ENCODE results near the gene PFN4. TPM values are rescaled to one million over a fixed set of nuclear protein-coding genes. Genes with fewer than 3 reads are reported as not detected.

PFN4 gene
- polyA plus RNA-seq, 1 of the 3 experiments (the other 2 are of a cell fraction): 0.61 TPM

- Histone ChIP-seq H4K20me1 (ENCODE audit: insufficient read depth) (no peaks in the 10 kb centered on the region), H3K4me2 (no peak overlapping the region), H3K27me3 (ENCODE audit: insufficient read depth) (no peaks in the 10 kb centered on the region), H3K79me2 (ENCODE audit: insufficient read depth) (peaks cover 12% of the 10 kb centered on the region; the same call in 1 of the 2 replicates), H3K4me3 (ENCODE audit: low read depth in 2 of 2, low read length in 1 of 2) (no peak overlapping the region), H3K9me3 (no peaks in the 10 kb centered on the region), H3K36me3 (replicated peaks in 1 of 2; ENCODE audit: control insufficient read depth in 1 of 2, insufficient read depth in 2 of 2, low read length in 1 of 2) (no peaks in the 10 kb centered on the region), H3K9ac (no peak overlapping the region), H3K27ac (ENCODE audit: low read depth in 2 of 2, low read length in 1 of 2) (peak overlapping the region; percentile 24 to 56; a peak in 2 of 4 replicates), H2AFZ (ENCODE audit: low read depth) (no peak overlapping the region), H3F3A (replicated peaks; ENCODE audit: insufficient read depth) (peaks cover 31% of the 10 kb centered on the region), H3K4me1 (ENCODE audit: control insufficient read depth in 1 of 2, insufficient read depth in 2 of 2, low read depth in 1 of 2, low read length in 1 of 2) (peaks cover 5 to 23% of the 10 kb centered on the region in 2 experiments; a peak in 3 of 4 replicates), H3K9me2 (no peaks in the 10 kb centered on the region)
- TF ChIP-seq PBX3 (IDR thresholded peaks at IDR 0.05): no peak
- WGBS (ENCODE audit: low lambda C conversion rate): 61% methylated on average over 5 of the region's 5 CpGs
- ChIA-PET CTCF (interaction anchor here (1.2 to 3.5 kb wide), 2 partner anchors 37 to 40 kb away, joined by 5 to 31 read pairs; partner anchors contain the start of gene TP53I3), POLR2A (interaction anchor here (0.7 to 4.5 kb wide), 2 partner anchors 37 to 58 kb away, joined by 3 to 28 read pairs; partner anchors contain the start of gene TP53I3)
- DNase-seq: no peak
Observed at GRCh38 chr2:24121066-24121465, 2.1 kb downstream of the PFN4 start.

GRCh38 chr2:24117902-24118301 is 5.2 kb downstream of the PFN4 start:
- no peaks in the 10 kb centered on the region for H3K79me2 ChIP-seq (ENCODE audit: insufficient read depth)
- no peak overlapping the region for H3K9ac ChIP-seq
- no peak overlapping the region for H3K4me2 ChIP-seq
- DNase-seq: peak; percentile 84
- H3K27me3 ChIP-seq (ENCODE audit: insufficient read depth): no peaks in the 10 kb centered on the region
- H3F3A ChIP-seq (replicated peaks; ENCODE audit: insufficient read depth): peaks cover 16% of the 10 kb centered on the region
- H3K9me2 ChIP-seq: no peaks in the 10 kb centered on the region
- H3K4me3 ChIP-seq (ENCODE audit: low read depth in 2 of 2, low read length in 1 of 2): no peak overlapping the region
- H3K9me3 ChIP-seq: no peaks in the 10 kb centered on the region
- ChIA-PET CTCF (interaction anchor here (0.9 to 2.8 kb wide), 3 partner anchors 16 to 46 kb away, joined by 3 to 22 read pairs (median 4); partner anchors contain the start of gene TP53I3), POLR2A (interaction anchor here (1.2 to 2.5 kb wide), 2 partner anchors 33 to 68 kb away, joined by 3 to 11 read pairs; partner anchors contain the start of gene TP53I3)
- 50% methylated on average over 1 of the region's 1 CpG for WGBS (ENCODE audit: low lambda C conversion rate)
- H3K36me3 ChIP-seq (replicated peaks in 1 of 2; ENCODE audit: control insufficient read depth in 1 of 2, insufficient read depth in 2 of 2, low read length in 1 of 2): no peaks in the 10 kb centered on the region
- H3K27ac ChIP-seq (ENCODE audit: low read depth in 2 of 2, low read length in 1 of 2): peak overlapping the region in 1 of 2 experiments; percentile 53; a peak in 1 of 4 replicates
- H3K4me1 ChIP-seq (ENCODE audit: control insufficient read depth in 1 of 2, insufficient read depth in 2 of 2, low read depth in 1 of 2, low read length in 1 of 2): peaks cover 0 to 11% of the 10 kb centered on the region in 2 experiments; a peak in 3 of 4 replicates
- no peak overlapping the region for H2AFZ ChIP-seq (ENCODE audit: low read depth)
- H4K20me1 ChIP-seq (ENCODE audit: insufficient read depth): no peaks in the 10 kb centered on the region
- TF ChIP-seq EP300 (IDR thresholded peaks at IDR 0.05; ENCODE audit: borderline replicate concordance in 1 of 2, low read depth in 1 of 2, low read length in 1 of 2): peak in 1 of 2 experiments; percentile 85; a peak in 1 of 4 replicates
- no peak; the same call in 1 of the 2 replicates for TF ChIP-seq NFIC (IDR thresholded peaks at IDR 0.05; ENCODE audit: borderline replicate concordance)
- peak; percentile 56; the same call in 1 of the 2 replicates for TF ChIP-seq RFX5 (IDR thresholded peaks at IDR 0.05; ENCODE audit: low read length)
- TF ChIP-seq RCOR1 (IDR thresholded peaks at IDR 0.05; ENCODE audit: low read length): peak; percentile 98
- no peak for TF ChIP-seq USF2 (IDR thresholded peaks at IDR 0.05; ENCODE audit: borderline replicate concordance, low read depth, low read length)
- TF ChIP-seq NRF1 (IDR thresholded peaks at IDR 0.05; ENCODE audit: low read depth, low read length): no peak
- TF ChIP-seq TEAD4 (IDR thresholded peaks at IDR 0.05; ENCODE audit: borderline replicate concordance, insufficient read depth): peak; percentile 52; the same call in 1 of the 2 replicates
- TF ChIP-seq GATA2 (CRISPR knock-in tag; IDR thresholded peaks at IDR 0.05): peak; percentile 78
- TF ChIP-seq CHD2 (IDR thresholded peaks at IDR 0.05; ENCODE audit: low read length, partially characterized antibody): peak; percentile 53
- TF ChIP-seq SIN3A (IDR thresholded peaks at IDR 0.05; ENCODE audit: borderline replicate concordance, low read depth, low read length): no peak
- TF ChIP-seq IRF3 (IDR thresholded peaks at IDR 0.05; ENCODE audit: low read depth, low read length): no peak
- TF ChIP-seq USF1 (IDR thresholded peaks at IDR 0.05; ENCODE audit: borderline replicate concordance, low read depth): no peak
- 0 out of 2 replicates have a peak, but pooled peaks have one; percentile 7 for TF ChIP-seq SMC3 (IDR thresholded peaks at IDR 0.05; ENCODE audit: low read depth, low read length)
- no peak for TF ChIP-seq PBX3 (IDR thresholded peaks at IDR 0.05)
- TF ChIP-seq POLR2AphosphoS5 (IDR thresholded peaks at IDR 0.05; ENCODE audit: low read depth, low read length): 0 out of 2 replicates have a peak, but pooled peaks have one; percentile 21
- TF ChIP-seq RAD21 (IDR thresholded peaks at IDR 0.05; ENCODE audit: low read length): no peak; the same call in 1 of the 2 replicates
- TF ChIP-seq TCF12 (IDR thresholded peaks at IDR 0.05): 0 out of 2 replicates have a peak, but pooled peaks have one; percentile 8
- TF ChIP-seq MXI1 (IDR thresholded peaks at IDR 0.05; ENCODE audit: low read depth, low read length): peak; percentile 73
- TF ChIP-seq FOXJ3 (CRISPR knock-in tag; IDR thresholded peaks at IDR 0.05): no peak
- TF ChIP-seq MEF2A (IDR thresholded peaks at IDR 0.05; ENCODE audit: borderline replicate concordance, low read depth): no peak

Measured in SK-N-SH (cell line).